GM12801 (cell line): ENCODE results near the gene LAG3.

ENCODE experiments used
- TF ChIP-seq, protein P1 (sequence below): IDR thresholded peaks from one replicate; pipeline ENCODE4 v1.5.1; 2011; ENCODE audit warnings: control low read depth; ENCODE audit not compliant: insufficient read length; ENCODE audit errors: extremely low read depth

Gene LAG3

DNA sequence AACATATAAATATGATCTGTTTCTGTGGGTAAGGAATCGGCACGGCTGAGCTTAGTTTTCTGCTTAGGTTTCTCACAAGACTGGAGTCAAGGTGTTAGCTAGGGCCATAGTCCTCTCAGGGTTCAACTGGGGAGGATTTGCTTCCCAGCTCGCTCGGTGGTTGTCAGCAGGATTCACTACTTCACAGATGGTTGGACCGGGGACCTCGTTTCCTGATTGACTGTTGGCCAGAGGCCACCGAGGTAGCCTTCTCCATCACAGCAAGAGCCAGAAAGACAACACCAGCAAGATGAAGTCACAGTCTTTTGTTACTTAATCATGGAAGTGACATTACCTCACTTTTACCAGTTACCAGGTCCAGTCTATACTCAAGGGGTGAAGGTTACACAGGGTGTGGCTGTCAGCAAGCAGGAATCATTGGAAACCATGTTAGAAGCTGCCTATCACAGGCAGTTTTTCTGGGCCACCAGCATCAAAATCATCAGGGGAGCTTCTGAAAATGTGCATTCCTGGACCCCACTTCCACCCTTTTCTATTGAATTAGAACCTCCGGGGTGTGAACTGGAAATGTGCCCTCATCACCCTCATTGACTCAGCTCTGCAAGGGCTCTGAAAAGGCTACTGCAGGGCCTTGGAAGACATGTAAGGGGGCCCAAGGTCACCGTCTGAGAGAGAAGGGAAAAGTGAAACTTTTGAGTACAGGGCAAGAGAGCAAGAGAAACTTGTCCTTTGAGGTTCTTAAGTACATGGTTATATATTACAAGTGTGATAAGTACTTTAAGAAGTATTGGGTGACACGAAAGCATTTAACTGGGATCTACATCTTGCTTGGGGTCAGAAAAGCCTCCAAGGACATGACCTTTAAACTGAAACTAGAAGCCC is 37.6 kb upstream of the LAG3 start:
- TF ChIP-seq, protein P1, sequence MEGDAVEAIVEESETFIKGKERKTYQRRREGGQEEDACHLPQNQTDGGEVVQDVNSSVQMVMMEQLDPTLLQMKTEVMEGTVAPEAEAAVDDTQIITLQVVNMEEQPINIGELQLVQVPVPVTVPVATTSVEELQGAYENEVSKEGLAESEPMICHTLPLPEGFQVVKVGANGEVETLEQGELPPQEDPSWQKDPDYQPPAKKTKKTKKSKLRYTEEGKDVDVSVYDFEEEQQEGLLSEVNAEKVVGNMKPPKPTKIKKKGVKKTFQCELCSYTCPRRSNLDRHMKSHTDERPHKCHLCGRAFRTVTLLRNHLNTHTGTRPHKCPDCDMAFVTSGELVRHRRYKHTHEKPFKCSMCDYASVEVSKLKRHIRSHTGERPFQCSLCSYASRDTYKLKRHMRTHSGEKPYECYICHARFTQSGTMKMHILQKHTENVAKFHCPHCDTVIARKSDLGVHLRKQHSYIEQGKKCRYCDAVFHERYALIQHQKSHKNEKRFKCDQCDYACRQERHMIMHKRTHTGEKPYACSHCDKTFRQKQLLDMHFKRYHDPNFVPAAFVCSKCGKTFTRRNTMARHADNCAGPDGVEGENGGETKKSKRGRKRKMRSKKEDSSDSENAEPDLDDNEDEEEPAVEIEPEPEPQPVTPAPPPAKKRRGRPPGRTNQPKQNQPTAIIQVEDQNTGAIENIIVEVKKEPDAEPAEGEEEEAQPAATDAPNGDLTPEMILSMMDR: no peak

DNA sequence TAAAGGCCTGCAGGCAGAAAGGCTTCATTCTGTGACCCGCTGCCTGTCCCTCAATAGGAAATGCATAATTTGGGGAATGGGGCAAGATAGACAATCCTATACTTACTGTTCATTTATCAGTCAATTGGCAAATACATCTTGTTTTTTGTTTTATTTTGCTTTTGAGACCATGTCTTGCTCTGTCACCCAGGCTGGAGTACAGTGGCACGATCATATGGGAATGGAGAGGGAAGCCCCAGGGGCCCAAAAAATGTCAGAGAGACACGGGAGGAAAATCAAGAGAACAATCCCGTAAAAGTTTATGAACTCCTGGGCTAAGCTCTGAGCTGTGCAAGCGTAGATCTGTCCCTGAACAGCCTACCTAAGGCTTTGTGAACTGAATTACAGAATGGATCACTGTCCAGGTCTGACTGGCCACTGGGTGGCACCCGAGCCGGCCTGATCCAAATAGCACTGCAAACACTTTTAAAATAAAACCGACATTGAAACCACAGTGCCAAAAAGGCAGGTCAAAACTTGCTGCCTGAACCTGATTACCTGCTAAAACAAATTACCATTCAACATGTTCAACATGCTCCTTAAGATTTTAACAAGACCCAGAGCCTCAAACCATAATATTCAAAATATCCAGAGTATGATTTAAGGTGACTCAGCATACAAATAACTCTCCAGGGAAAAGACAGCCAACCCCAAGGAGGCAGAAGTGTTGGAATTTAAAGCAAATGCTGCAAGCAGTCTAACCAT is 36.7 kb upstream of the LAG3 start:
- TF ChIP-seq, protein P1: no peak

DNA sequence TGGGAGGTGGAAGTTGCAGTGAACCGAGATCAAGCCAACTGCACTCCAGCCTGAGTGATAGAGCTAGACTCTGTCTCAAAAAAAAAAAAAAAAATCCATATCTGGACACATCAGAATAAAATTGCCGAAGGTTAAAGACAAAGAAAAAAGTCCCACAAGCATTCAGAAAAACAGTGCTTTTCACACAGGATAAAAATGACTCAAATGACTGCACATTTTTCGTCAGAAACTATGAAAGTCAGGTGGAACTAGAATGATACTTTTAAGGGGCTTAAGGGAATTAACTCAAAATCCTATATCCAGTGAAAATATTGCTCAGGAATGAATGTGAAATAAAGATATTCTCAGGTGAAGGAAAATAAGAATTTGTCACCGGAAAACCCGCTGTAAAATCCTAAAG is 35.6 kb upstream of the LAG3 start:
- TF ChIP-seq, protein P1: no peak

DNA sequence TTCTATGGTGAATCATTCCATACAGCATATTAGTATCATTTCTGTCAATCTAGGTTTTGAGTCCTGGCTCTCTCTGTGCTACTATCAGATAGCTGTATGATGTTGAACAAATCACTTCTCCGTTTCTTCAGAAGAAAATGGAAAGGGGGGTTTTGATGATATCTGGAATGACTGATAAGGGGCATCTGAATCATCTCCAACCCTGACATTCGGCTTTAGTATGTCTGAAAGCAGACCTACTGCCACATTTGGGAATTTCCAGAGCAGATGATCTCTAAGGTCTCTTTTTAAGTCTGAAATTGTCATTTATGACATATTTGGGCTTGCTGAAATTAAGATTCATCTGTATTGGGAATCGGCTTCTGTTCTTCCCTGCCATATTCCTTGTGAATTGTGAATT is 29.5 kb upstream of the LAG3 start:
- TF ChIP-seq, protein P1: no peak

DNA sequence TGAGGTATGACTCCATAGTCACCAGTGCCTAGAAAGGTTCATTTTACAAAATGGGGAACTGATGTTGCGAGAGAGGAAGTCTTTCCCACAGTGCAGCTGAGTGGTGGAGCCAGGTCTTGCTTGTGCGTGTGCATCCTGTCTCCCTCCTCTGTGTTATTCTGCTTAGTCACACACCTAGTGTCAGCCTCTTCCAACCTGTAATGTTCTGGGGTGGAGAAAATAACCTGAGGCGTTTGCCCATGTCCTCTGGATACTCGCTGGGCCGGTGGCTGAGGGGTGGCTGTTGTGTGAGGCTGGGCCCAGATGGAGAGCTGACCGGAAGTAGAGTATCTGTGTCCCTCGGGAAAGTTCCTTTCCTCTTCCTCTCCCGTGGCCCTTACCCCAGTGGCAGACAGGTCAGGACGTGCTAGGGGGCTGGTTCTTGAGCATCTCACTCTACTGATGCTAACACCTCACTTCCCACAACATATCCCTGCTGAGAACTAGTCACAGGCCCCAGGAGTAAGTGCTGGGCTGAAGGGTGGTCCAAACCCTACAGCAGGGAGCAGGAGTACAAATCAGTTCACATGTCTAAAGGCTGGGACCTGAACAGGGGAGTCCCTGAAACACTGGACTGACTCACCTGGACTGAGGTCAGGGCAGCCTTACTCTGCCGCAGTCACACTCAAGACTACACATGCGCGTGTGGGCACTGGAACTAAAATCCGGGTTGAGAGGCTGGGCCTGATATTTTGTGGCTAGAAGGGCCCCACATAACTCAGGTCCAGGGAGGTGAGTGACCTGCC is 26.4 kb upstream of the LAG3 start:
- TF ChIP-seq, protein P1: no peak

DNA sequence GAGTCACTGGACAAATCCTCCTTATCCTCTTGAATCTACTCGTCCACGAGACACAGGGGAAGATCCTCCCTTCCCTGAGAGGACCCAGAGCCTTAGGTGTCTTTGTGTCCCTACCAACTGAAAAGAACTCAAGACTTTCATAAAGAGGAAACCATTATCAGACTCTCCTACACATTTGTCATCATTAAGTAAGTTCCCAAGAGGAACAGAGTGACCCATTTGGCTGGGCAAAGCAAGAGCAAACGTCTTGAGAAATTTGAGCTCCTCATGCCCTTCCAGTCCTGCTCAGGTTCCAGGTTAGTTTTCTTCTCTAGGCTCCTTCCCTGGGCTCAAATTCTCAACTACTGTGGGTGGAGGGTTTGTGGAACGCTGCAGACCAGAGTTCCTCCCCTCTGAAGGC is 25.1 kb upstream of the LAG3 start:
- TF ChIP-seq, protein P1: no peak

DNA sequence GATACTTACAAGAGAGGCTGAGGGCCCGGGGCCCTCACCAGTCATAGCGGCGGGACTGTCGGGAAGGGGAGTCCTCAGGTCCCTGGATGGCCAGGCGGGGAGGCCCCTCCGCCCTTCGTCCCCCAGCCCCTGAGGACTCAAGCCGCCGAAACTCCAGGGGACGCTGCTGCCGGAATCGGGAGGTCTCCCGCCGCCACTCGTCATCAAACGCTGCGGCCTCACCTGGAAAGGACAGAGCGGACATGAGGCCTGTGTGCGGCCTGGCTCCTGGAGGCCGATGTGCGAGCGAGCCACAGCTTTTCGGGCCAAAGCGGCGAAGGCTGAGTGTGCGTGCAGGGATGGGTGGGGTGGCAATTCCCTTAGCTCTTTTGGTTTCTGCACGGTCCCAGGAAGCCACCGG is 23.6 kb upstream of the LAG3 start:
- TF ChIP-seq, protein P1: no peak
